Smooth muscle cell (in vitro differentiated cells): ENCODE measurements around the gene ENOX1. TPM values are rescaled to one million over a fixed set of nuclear protein-coding genes. Genes with fewer than 3 reads are reported as not detected.

Source experiments
- DNase-seq: peaks from one replicate; lab custom pipeline; 2025; ENCODE audit not compliant: unreplicated experiment; lab: John Stamatoyannopoulos, UW
- H2AFZ ChIP-seq: fragments of 200-600 bp; sonication (generic); 2 replicates; pipeline ENCODE4 v1.6.0; 2016; ENCODE audit warnings: antibody characterized with exemption, low read depth, mild to moderate bottlenecking
- H3F3A ChIP-seq: fragments of 200-600 bp; sonication (generic); 2 replicates; pipeline ENCODE4 v1.6.0; 2017; ENCODE audit warnings: antibody characterized with exemption, low read depth
- H3K27ac ChIP-seq: fragments of 200-600 bp; sonication (generic); 2 replicates; pipeline ENCODE4 v1.5.1; 2016; ENCODE audit warnings: low read depth, mild to moderate bottlenecking
- H3K27me3 ChIP-seq: fragments of 200-600 bp; sonication (generic); 2 replicates; pipeline ENCODE4 v1.6.1; 2016; ENCODE audit warnings: low read depth, mild to moderate bottlenecking
- H3K36me3 ChIP-seq: fragments of 200-600 bp; sonication (generic); 2 replicates; pipeline ENCODE4 v1.5.1; 2016; ENCODE audit warnings: low read depth
- H3K4me1 ChIP-seq: fragments of 200-600 bp; sonication (generic); 2 replicates; pipeline ENCODE4 v1.5.1; 2016; ENCODE audit warnings: low read depth
- H3K4me2 ChIP-seq: fragments of 200-600 bp; sonication (generic); 2 replicates; pipeline ENCODE4 v1.6.0; 2016; ENCODE audit warnings: mild to moderate bottlenecking
- H3K4me3 ChIP-seq: fragments of 200-600 bp; sonication (generic); 2 replicates; pipeline ENCODE4 v1.5.1; 2016; ENCODE audit warnings: mild to moderate bottlenecking
- H3K79me2 ChIP-seq: fragments of 200-600 bp; sonication (generic); 2 replicates; pipeline ENCODE4 v1.6.0; 2016; ENCODE audit warnings: low read depth, mild to moderate bottlenecking
- H3K9ac ChIP-seq: fragments of 200-600 bp; sonication (generic); 2 replicates; pipeline ENCODE4 v1.6.0; 2016; ENCODE audit warnings: low read depth
- H3K9me3 ChIP-seq: fragments of 200-600 bp; sonication (generic); replicated peaks from 2 replicates; pipeline ENCODE4 v1.5.1; 2016; ENCODE audit warnings: low read depth
- H4K20me1 ChIP-seq: fragments of 200-600 bp; sonication (generic); 2 replicates; pipeline ENCODE4 v1.6.0; 2016; ENCODE audit warnings: low read depth
- WGBS: methylation state at CpG from one replicate; pipeline ENCODE4 v1.1.7; 2016; ENCODE audit warnings: low lambda C conversion rate; 5-methylcytosine and 5-hydroxymethylcytosine counted together
- polyA plus RNA-seq: library from polyadenylated mRNA; unstranded; fragments of >200 nt; fragmentation: Nextera tagmentation; extraction: Ambion mirVana; gene quantifications from 2 replicates; pipeline ENCODE4 v1.2.1, GENCODE V29; 2016
- total RNA-seq: library from RNA; depleted of rRNA; stranded (reverse); fragments of >200 nt; gene quantifications from 2 replicates; pipeline ENCODE4 v1.2.3, GENCODE V29; 2014
- TF ChIP-seq, protein P1 (sequence below): fragments of 200-600 bp; sonication (generic); IDR thresholded peaks from 2 replicates; pipeline ENCODE4 v1.5.1; 2017; ENCODE audit warnings: borderline replicate concordance, mild to moderate bottlenecking, antibody characterized with exemption; ENCODE audit not compliant: insufficient read depth, poor library complexity, severe bottlenecking

The ENOX1 gene
- total and polyA plus RNA-seq, 2 experiments from 2014 or later: 1.9 to 2.6 TPM

DNA sequence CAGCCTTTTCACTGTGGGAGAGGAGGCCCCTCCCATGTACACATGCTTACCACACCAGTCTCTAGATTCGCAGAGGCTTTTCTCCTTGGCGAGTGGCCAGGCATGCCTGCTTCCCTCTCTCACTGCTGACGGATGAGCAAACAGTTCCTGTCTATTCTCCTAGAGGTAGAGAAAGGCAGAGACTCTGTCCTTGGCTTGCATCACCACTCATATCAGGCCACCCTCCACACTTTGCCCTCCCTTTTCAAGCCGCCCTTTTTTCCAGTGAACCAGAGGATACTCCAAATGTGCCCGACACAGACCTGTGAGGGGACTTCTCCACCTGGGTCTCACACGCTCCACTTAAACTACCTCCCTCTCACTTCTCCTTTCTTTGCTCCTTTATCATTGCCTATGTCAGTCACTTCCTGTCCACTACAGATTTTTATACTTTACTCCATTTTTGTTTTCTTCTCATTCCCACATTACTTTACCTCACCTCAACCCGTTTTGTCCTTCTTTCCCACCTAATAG lies 478.8 kb downstream of the ENOX1 start:
- peak; percentile 59 for DNase-seq
- Histone ChIP-seq H3K9ac (no peak overlapping the region), H2AFZ (no peak overlapping the region), H3K27ac (peak overlapping the region; percentile 28), H3F3A (no peaks in the 10 kb centered on the region), H3K4me1 (no peaks in the 10 kb centered on the region), H3K4me2 (peak overlapping the region; percentile 2), H3K4me3 (no peak overlapping the region), H3K36me3 (no peaks in the 10 kb centered on the region), H4K20me1 (no peaks in the 10 kb centered on the region), H3K9me3 (no peaks in the 10 kb centered on the region), H3K79me2 (no peaks in the 10 kb centered on the region), H3K27me3 (no peaks in the 10 kb centered on the region)
- 54% methylated on average over 7 of the region's 7 CpGs for WGBS
- TF ChIP-seq, protein P1, sequence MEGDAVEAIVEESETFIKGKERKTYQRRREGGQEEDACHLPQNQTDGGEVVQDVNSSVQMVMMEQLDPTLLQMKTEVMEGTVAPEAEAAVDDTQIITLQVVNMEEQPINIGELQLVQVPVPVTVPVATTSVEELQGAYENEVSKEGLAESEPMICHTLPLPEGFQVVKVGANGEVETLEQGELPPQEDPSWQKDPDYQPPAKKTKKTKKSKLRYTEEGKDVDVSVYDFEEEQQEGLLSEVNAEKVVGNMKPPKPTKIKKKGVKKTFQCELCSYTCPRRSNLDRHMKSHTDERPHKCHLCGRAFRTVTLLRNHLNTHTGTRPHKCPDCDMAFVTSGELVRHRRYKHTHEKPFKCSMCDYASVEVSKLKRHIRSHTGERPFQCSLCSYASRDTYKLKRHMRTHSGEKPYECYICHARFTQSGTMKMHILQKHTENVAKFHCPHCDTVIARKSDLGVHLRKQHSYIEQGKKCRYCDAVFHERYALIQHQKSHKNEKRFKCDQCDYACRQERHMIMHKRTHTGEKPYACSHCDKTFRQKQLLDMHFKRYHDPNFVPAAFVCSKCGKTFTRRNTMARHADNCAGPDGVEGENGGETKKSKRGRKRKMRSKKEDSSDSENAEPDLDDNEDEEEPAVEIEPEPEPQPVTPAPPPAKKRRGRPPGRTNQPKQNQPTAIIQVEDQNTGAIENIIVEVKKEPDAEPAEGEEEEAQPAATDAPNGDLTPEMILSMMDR: no peak

GRCh38 chr13:43307221-43307920 lies 479.4 kb downstream of the ENOX1 start:
- Histone ChIP-seq H4K20me1 (no peaks in the 10 kb centered on the region), H3K27me3 (no peaks in the 10 kb centered on the region), H3K9me3 (no peaks in the 10 kb centered on the region), H3F3A (no peaks in the 10 kb centered on the region), H3K4me1 (no peaks in the 10 kb centered on the region), H3K27ac (no peak overlapping the region), H3K4me2 (peak overlapping the region; percentile 2), H3K79me2 (no peaks in the 10 kb centered on the region), H3K9ac (no peak overlapping the region), H3K4me3 (no peak overlapping the region), H3K36me3 (no peaks in the 10 kb centered on the region), H2AFZ (no peak overlapping the region)
- TF ChIP-seq, protein P1: no peak
- 53% methylated on average over 6 of the region's 6 CpGs for WGBS
- DNase-seq: no peak

DNA sequence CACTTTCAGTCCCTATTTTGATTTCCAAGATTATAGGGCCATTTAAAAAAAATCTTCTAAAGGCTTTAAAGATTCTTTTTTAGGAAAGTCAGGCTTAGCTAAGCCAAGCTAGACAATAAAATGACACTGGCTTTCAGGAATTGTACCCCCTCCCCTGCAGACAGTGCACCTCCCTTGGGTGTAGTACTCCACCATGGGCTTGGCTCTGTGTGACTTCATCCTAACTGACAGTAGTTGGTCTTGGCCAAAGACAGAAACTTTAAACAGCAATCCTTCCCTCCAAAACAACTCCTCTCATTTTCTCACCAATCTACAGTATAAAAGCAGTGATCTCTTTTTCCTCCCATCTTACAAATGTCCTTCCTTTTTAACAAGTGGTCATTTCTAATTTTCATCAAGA lies 480.4 kb downstream of the ENOX1 start:
- H3K9me3 ChIP-seq: no peaks in the 10 kb centered on the region
- H3K27me3 ChIP-seq: no peaks in the 10 kb centered on the region
- no peak overlapping the region for H3K9ac ChIP-seq
- H4K20me1 ChIP-seq: no peaks in the 10 kb centered on the region
- DNase-seq: no peak
- no peak overlapping the region for H3K4me2 ChIP-seq
- TF ChIP-seq, protein P1: no peak
- H3F3A ChIP-seq: no peaks in the 10 kb centered on the region
- H3K4me3 ChIP-seq: no peak overlapping the region
- no peaks in the 10 kb centered on the region for H3K4me1 ChIP-seq
- no peak overlapping the region for H3K27ac ChIP-seq
- no peaks in the 10 kb centered on the region for H3K79me2 ChIP-seq
- no peaks in the 10 kb centered on the region for H3K36me3 ChIP-seq
- no peak overlapping the region for H2AFZ ChIP-seq

DNA sequence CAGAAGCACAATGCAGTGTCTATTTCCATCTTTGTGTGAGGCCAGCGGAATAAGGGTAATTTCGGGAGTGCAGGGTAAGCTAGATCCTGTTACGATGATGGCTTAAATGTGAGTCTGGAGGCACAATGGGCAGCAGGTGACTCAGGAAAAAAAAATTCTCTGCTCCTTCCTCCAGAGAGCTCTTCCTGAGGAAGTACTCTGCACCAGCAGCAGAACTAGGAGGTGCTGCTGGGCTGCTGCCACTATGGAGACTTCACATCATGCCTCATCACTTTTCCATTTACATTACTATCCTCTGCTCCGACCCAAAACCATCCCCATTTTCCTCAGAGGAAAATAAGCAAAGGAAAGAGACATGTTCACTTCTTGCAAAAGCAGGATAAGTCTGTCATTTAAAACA lies 481.4 kb downstream of the ENOX1 start:
- Histone ChIP-seq H3K4me1 (no peaks in the 10 kb centered on the region), H3K4me3 (no peak overlapping the region), H3K79me2 (no peaks in the 10 kb centered on the region), H3K9ac (no peak overlapping the region), H3K9me3 (no peaks in the 10 kb centered on the region), H3K27ac (no peak overlapping the region), H2AFZ (no peak overlapping the region), H3K36me3 (no peaks in the 10 kb centered on the region), H3F3A (no peaks in the 10 kb centered on the region), H3K27me3 (no peaks in the 10 kb centered on the region), H3K4me2 (no peak overlapping the region), H4K20me1 (no peaks in the 10 kb centered on the region)
- WGBS: 45% methylated on average over 4 of the region's 4 CpGs
- TF ChIP-seq, protein P1: no peak
- DNase-seq: no peak
